ENCODE results near the gene CBX8. TPM values are rescaled to one million over a fixed set of nuclear protein-coding genes. Genes with fewer than 3 reads are reported as not detected.
"Not testable (repeated sequence)": the region's sequence is repeated elsewhere in the genome, so short reads cannot be mapped to it uniquely, and the experiment has no call there.

The CBX8 gene
- total RNA-seq, 4 donors from 2014 or later = 2.3 to 4.7 (median 2.6) TPM

DNA sequence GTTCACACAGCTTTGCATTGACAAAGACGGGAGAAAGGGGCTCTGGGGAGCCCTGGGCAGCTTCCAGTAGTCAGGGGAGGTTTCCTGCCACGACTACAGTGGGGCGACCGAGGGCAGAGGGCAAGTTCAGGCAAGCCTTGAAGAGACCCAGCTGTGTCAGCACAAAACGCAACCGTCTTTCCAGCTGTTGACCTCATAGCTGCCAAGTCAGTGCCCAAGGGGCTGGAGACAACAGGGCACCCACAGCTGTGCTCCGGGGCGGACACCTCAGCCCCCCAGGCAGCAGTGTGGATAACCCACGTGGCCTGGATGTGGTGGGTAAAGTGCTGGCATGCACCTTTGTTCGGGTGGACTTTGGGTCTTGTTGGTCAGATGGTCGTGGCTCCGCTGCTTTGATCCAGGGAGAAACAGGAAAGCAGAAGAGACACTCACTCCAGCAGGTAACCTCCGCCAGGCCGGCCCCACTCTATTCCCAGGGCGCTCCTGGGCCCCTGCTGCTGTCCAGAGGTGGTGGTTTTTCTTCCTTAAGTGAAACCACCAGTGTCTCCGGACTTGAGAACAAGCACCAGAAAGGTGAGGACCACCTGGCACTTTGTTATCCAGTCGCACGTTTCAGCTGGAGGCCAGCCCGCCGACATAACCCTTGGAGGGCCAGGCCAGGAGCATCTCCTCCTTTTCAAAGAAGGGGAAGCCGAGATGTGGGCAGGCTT lies 36.5 kb downstream of the CBX8 start:
- DNase-seq = no peak
- intact Hi-C loops (cut with DNase I) = no loop called here
- Histone ChIP-seq H3K9me3 (no peaks in the 10 kb centered on the region), H3K27ac (no peak overlapping the region), H3K27me3 (peaks cover 0 to 42% (median 0%) of the 10 kb centered on the region in 4 donors), H3K36me3 (no peaks in the 10 kb centered on the region), H3K4me3 (no peak overlapping the region), H3K4me1 (peaks cover 0 to 6% (median 5%) of the 10 kb centered on the region in 3 donors)
- 79 to 92% methylated on average over 5 to 12 of the region's 21 CpGs for WGBS, 2 donors
- TF ChIP-seq POLR2A (IDR thresholded peaks at IDR 0.05) = no peak
- TF ChIP-seq, protein P1, sequence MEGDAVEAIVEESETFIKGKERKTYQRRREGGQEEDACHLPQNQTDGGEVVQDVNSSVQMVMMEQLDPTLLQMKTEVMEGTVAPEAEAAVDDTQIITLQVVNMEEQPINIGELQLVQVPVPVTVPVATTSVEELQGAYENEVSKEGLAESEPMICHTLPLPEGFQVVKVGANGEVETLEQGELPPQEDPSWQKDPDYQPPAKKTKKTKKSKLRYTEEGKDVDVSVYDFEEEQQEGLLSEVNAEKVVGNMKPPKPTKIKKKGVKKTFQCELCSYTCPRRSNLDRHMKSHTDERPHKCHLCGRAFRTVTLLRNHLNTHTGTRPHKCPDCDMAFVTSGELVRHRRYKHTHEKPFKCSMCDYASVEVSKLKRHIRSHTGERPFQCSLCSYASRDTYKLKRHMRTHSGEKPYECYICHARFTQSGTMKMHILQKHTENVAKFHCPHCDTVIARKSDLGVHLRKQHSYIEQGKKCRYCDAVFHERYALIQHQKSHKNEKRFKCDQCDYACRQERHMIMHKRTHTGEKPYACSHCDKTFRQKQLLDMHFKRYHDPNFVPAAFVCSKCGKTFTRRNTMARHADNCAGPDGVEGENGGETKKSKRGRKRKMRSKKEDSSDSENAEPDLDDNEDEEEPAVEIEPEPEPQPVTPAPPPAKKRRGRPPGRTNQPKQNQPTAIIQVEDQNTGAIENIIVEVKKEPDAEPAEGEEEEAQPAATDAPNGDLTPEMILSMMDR (IDR thresholded peaks at IDR 0.05) = no peak

DNA sequence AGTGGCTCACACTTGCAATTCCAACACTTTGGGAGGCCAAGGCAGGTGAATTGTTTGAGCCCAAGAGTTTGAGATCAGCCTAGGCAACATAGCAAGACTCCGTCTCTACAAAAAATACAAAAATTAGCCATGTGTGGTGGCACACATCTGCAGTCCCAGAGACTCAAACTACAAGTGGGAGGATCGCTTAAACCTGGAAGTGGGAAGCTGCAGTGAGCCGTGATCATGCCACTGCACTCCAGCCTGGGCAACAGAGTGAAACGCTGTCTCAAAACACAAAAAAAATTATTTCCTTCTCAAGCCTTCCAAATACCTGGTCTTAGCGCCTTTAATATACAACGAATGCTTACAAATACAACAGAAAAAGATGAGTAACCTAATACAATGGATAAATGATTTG lies 38.6 kb downstream of the CBX8 start:
- intact Hi-C loops (cut with DNase I) = no loop called here
- no peaks in the 10 kb centered on the region for H3K9me3 ChIP-seq
- H3K27ac ChIP-seq = no peak overlapping the region
- H3K4me3 ChIP-seq = no peak overlapping the region
- TF ChIP-seq POLR2A (IDR thresholded peaks at IDR 0.05) = no peak
- TF ChIP-seq, protein P1 (IDR thresholded peaks at IDR 0.05) = no peak
- H3K27me3 ChIP-seq = peaks cover 0 to 50% (median 0%) of the 10 kb centered on the region in 4 donors
- no peak for DNase-seq
- 87 to 92% methylated on average over 6 of the region's 6 CpGs for WGBS, 2 donors
- H3K36me3 ChIP-seq = no peaks in the 10 kb centered on the region
- peaks cover 0 to 6% (median 5%) of the 10 kb centered on the region in 3 donors for H3K4me1 ChIP-seq

DNA sequence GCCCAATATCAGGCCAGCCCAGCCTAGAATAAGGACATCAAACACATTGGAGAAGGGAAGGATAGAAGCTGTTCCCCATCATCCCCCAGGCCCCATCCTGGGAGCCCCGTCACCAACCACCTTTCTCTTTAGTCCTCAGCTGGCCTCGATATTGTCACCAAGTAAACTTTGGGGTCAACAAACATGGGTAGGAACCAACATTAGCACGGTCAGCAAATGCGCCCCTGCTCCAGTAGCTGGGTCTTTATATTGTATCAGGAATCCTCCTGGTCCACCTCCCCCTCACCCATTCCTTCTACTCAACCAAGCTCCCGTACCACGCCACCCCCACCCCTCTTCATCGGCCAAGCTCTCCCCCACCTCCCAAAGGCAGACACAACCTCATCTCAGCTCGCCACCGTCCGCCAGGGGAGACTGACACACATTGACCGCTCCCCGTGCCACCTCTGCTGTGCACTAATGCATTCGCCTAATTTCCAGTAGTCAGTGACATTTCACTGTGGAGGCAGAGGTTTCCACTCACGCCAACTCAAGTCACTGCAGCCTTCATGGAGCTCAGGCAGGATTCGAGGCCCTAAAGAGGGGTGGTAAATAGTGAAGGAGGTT lies 39.6 kb downstream of the CBX8 start:
- peaks cover 0 to 6% (median 5%) of the 10 kb centered on the region in 3 donors for H3K4me1 ChIP-seq
- DNase-seq = no peak
- TF ChIP-seq, protein P1 (IDR thresholded peaks at IDR 0.05) = no peak
- TF ChIP-seq POLR2A (IDR thresholded peaks at IDR 0.05) = no peak
- 91 to 95% methylated on average over 14 to 15 of the region's 15 CpGs for WGBS, 2 donors
- peaks cover 0 to 60% (median 0%) of the 10 kb centered on the region in 4 donors for H3K27me3 ChIP-seq
- no peak overlapping the region for H3K4me3 ChIP-seq
- H3K9me3 ChIP-seq = no peaks in the 10 kb centered on the region
- no peaks in the 10 kb centered on the region for H3K36me3 ChIP-seq
- intact Hi-C loops (cut with DNase I) = no loop called here
- H3K27ac ChIP-seq = no peak overlapping the region

DNA sequence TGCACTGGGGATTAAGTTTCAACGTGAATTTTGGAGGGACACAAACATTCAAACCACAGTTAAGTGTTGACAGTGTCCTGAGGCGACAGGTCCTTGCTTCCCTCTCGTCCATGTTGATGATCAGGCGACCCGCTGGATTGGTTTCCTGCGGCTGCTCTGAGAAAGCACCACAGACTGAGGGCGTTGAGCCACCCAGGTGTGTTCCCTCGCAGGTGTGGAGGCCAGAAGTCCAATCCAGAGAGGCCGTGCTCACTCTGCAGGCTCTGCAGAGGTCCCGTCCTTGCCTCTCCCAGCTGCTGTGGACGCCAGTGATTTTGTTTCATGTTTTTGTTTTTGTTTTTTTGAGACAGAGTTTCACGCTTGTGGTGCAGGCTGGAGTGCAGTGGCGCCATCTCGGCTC lies 41.3 kb downstream of the CBX8 start:
- DNase-seq = no peak
- peaks cover 0 to 68% (median 2%) of the 10 kb centered on the region in 4 donors for H3K27me3 ChIP-seq
- 75 to 79% methylated on average over 14 of the region's 14 CpGs for WGBS, 2 donors
- no peaks in the 10 kb centered on the region for H3K36me3 ChIP-seq
- no peak overlapping the region for H3K27ac ChIP-seq
- intact Hi-C loops (cut with DNase I) = no loop called here
- TF ChIP-seq, protein P1 (IDR thresholded peaks at IDR 0.05) = no peak
- no peaks in the 10 kb centered on the region for H3K9me3 ChIP-seq
- no peak overlapping the region for H3K4me3 ChIP-seq
- H3K4me1 ChIP-seq = peaks cover 0 to 6% (median 5%) of the 10 kb centered on the region in 3 donors

- WGBS, 2 donors = 76 to 86% methylated on average over 7 to 8 of the region's 9 CpGs
- H3K4me1 ChIP-seq; H3K9me3 ChIP-seq; DNase-seq; H3K27ac ChIP-seq; H3K4me3 ChIP-seq; H3K36me3 ChIP-seq; intact Hi-C loops (cut with DNase I): not testable (repeated sequence)
- peaks cover 0 to 72% (median 5%) of the 10 kb centered on the region in 4 donors for H3K27me3 ChIP-seq
These were observed 42.0 kb downstream of the CBX8 start for GRCh38 chr17:79754903-79755302.
